Measurements from ENCODE around the gene APOA4. TPM values are rescaled to one million over a fixed set of nuclear protein-coding genes. Genes with fewer than 3 reads are reported as not detected.
A peak's percentile ranks its signal among the peaks of the same experiment; 100 is the strongest.

The APOA4 gene
- total RNA-seq, 1 donor from 2014 or later: 0.56 TPM

- H3K27me3 Mint-ChIP-seq (ENCODE audit: insufficient read depth, low read depth): peaks cover 2% of the 10 kb centered on the region
These were observed 8.6 kb downstream of the APOA4 start for GRCh38 chr11:116814502-116814901.

GRCh38 chr11:116813781-116814471, 9.2 kb downstream of the APOA4 start:
- TF ChIP-seq EZH2 (IDR thresholded peaks at IDR 0.05): no peak
- no peak for TF ChIP-seq EZH2phosphoT487 (IDR thresholded peaks at IDR 0.05)
- no peak for TF ChIP-seq CTCF (IDR thresholded peaks at IDR 0.05)
- no peaks in the 10 kb centered on the region for H3K36me3 Mint-ChIP-seq
- peaks cover 4% of the 10 kb centered on the region for H3K27me3 Mint-ChIP-seq (ENCODE audit: insufficient read depth, low read depth)
- H3F3A ChIP-seq (ENCODE audit: low read depth): peaks cover 3% of the 10 kb centered on the region
- no peak for DNase-seq (ENCODE audit: low spot score)
- H4K20me1 ChIP-seq (ENCODE audit: low read depth): no peaks in the 10 kb centered on the region
- no peaks in the 10 kb centered on the region for H3K79me2 ChIP-seq (ENCODE audit: low read depth)
- H3K9me3 Mint-ChIP-seq: no peaks in the 10 kb centered on the region
- peak overlapping the region; percentile 18 for H3K27ac Mint-ChIP-seq
- no peak overlapping the region for H3K27ac ChIP-seq
- H3K36me3 ChIP-seq: no peaks in the 10 kb centered on the region
- no peak overlapping the region for H3K4me2 ChIP-seq
- H3K4me1 ChIP-seq: no peaks in the 10 kb centered on the region
- H2AFZ ChIP-seq (replicated peaks): no peak overlapping the region
- no peaks in the 10 kb centered on the region for H3K4me1 Mint-ChIP-seq
- no peak overlapping the region for H3K9ac ChIP-seq
- H3K4me3 Mint-ChIP-seq: no peak overlapping the region
- no peak overlapping the region for H3K4me3 ChIP-seq
- no peaks in the 10 kb centered on the region for H3K27me3 ChIP-seq
- no peaks in the 10 kb centered on the region for H3K9me3 ChIP-seq (ENCODE audit: low read depth)

More at GRCh38 chr11:116814502-116814901, 8.6 kb downstream of the APOA4 start:
- Histone ChIP-seq H3K4me1 (no peaks in the 10 kb centered on the region), H3K79me2 (ENCODE audit: low read depth) (no peaks in the 10 kb centered on the region), H3K27me3 (no peaks in the 10 kb centered on the region), H4K20me1 (ENCODE audit: low read depth) (no peaks in the 10 kb centered on the region), H3K36me3 (no peaks in the 10 kb centered on the region), H3K9me3 (ENCODE audit: low read depth) (no peaks in the 10 kb centered on the region), H3K27ac (no peak overlapping the region), H3K9ac (no peak overlapping the region), H3K4me2 (no peak overlapping the region), H2AFZ (replicated peaks) (no peak overlapping the region), H3F3A (ENCODE audit: low read depth) (peaks cover 3% of the 10 kb centered on the region), H3K4me3 (no peak overlapping the region)
- Mint-ChIP-seq H3K4me3 (no peak overlapping the region), H3K4me1 (no peaks in the 10 kb centered on the region), H3K36me3 (no peaks in the 10 kb centered on the region), H3K27ac (no peak overlapping the region), H3K9me3 (no peaks in the 10 kb centered on the region)
- no peak for DNase-seq (ENCODE audit: low spot score)
- no peak for TF ChIP-seq EZH2 (IDR thresholded peaks at IDR 0.05)
- TF ChIP-seq EZH2phosphoT487 (IDR thresholded peaks at IDR 0.05): no peak
- TF ChIP-seq CTCF (IDR thresholded peaks at IDR 0.05): no peak

- Histone ChIP-seq H3K79me2 (ENCODE audit: low read depth) (no peaks in the 10 kb centered on the region), H3F3A (ENCODE audit: low read depth) (peaks cover 3% of the 10 kb centered on the region), H2AFZ (replicated peaks) (no peak overlapping the region), H4K20me1 (ENCODE audit: low read depth) (no peaks in the 10 kb centered on the region), H3K36me3 (no peaks in the 10 kb centered on the region), H3K4me1 (no peaks in the 10 kb centered on the region), H3K4me2 (no peak overlapping the region), H3K4me3 (no peak overlapping the region), H3K27me3 (no peaks in the 10 kb centered on the region), H3K9me3 (ENCODE audit: low read depth) (no peaks in the 10 kb centered on the region), H3K27ac (no peak overlapping the region), H3K9ac (no peak overlapping the region)
- no peaks in the 10 kb centered on the region for H3K4me1 Mint-ChIP-seq
- peaks cover 7% of the 10 kb centered on the region for H3K27me3 Mint-ChIP-seq (ENCODE audit: insufficient read depth, low read depth)
- H3K27ac Mint-ChIP-seq: no peak overlapping the region
- DNase-seq (ENCODE audit: low spot score): no peak
- H3K9me3 Mint-ChIP-seq: no peaks in the 10 kb centered on the region
- H3K4me3 Mint-ChIP-seq: no peak overlapping the region
- no peaks in the 10 kb centered on the region for H3K36me3 Mint-ChIP-seq
- TF ChIP-seq EZH2 (IDR thresholded peaks at IDR 0.05) (no peak), CTCF (IDR thresholded peaks at IDR 0.05) (no peak), EZH2phosphoT487 (IDR thresholded peaks at IDR 0.05) (no peak)
These were observed 9.9 kb downstream of the APOA4 start for GRCh38 chr11:116813170-116813569.
